ENCODE data around the gene SMTN. TPM values are rescaled to one million over a fixed set of nuclear protein-coding genes. Genes with fewer than 3 reads are reported as not detected.

Gene SMTN
- total RNA-seq, 2 experiments from 2014 or later = 2.9 TPM

DNA sequence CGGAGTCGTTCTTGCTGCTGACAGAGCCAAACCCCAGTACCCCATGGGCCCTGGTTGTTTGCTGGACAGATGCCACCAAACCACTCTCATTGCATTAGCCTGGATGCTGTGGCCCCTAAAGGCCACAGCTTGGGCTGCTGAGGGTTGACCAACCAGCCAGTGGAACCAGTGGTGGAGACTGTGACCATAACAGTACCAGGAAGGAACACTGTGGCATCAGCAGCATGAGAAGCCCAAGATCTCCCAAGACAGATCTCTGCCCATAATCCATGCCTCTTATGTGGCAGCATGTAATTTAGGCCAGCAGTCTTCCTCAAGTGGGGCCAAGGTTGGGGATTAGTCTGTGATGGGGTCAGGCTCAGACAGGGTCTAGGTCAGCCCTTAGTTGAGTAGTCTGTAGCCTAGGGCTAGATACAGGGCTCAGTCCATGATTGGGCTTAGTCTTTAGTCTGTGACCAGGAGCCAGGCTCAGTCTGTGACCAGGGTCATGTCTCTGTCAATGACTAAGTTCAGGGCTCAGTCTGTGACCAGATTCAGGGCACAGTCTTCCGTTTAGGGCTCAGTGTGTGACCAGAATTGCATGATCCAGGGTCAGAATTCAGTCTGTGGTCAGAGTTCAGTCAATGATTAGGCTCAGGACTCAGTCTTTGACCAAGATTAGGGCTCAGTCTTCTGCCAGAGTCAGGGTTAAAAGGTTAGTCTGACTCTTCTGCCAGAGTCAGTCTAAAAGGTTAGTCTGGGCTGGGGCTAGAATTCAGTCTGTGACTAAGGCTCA lies 37.1 kb downstream of the SMTN start:
- H3K4me3 Mint-ChIP-seq = no peak overlapping the region
- no peak for DNase-seq
- Histone ChIP-seq H3K36me3 (ENCODE audit: insufficient read depth, low read length) (no peaks in the 10 kb centered on the region), H3K9me3 (ENCODE audit: control insufficient read depth in 1 of 2, insufficient read depth in 1 of 2, low read length in 2 of 2) (no peaks in the 10 kb centered on the region), H3K27ac (ENCODE audit: low read depth in 1 of 2, low read length in 2 of 2) (no peak overlapping the region), H3K4me3 (ENCODE audit: low read length) (no peak overlapping the region), H3K4me1 (ENCODE audit: insufficient read depth, low read length) (no peaks in the 10 kb centered on the region), H3K27me3 (ENCODE audit: control insufficient read depth in 1 of 2, insufficient read depth in 2 of 2, low read length in 2 of 2) (no peaks in the 10 kb centered on the region)
- ChIA-PET CTCF (no interaction called here), POLR2A (no interaction called here)
- no peaks in the 10 kb centered on the region for H3K36me3 Mint-ChIP-seq (ENCODE audit: low read depth)
- ATAC-seq (ENCODE audit: poor library complexity) = no peak
- no peaks in the 10 kb centered on the region for H3K4me1 Mint-ChIP-seq (ENCODE audit: low read depth)
- TF ChIP-seq, protein P1, sequence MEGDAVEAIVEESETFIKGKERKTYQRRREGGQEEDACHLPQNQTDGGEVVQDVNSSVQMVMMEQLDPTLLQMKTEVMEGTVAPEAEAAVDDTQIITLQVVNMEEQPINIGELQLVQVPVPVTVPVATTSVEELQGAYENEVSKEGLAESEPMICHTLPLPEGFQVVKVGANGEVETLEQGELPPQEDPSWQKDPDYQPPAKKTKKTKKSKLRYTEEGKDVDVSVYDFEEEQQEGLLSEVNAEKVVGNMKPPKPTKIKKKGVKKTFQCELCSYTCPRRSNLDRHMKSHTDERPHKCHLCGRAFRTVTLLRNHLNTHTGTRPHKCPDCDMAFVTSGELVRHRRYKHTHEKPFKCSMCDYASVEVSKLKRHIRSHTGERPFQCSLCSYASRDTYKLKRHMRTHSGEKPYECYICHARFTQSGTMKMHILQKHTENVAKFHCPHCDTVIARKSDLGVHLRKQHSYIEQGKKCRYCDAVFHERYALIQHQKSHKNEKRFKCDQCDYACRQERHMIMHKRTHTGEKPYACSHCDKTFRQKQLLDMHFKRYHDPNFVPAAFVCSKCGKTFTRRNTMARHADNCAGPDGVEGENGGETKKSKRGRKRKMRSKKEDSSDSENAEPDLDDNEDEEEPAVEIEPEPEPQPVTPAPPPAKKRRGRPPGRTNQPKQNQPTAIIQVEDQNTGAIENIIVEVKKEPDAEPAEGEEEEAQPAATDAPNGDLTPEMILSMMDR (IDR thresholded peaks at IDR 0.05) = no peak
- intact Hi-C loops (cut with DNase I, micrococcal nuclease) = no loop called here
- no peaks in the 10 kb centered on the region for H3K9me3 Mint-ChIP-seq
- H3K27ac Mint-ChIP-seq = no peak overlapping the region
- no peaks in the 10 kb centered on the region for H3K27me3 Mint-ChIP-seq

DNA sequence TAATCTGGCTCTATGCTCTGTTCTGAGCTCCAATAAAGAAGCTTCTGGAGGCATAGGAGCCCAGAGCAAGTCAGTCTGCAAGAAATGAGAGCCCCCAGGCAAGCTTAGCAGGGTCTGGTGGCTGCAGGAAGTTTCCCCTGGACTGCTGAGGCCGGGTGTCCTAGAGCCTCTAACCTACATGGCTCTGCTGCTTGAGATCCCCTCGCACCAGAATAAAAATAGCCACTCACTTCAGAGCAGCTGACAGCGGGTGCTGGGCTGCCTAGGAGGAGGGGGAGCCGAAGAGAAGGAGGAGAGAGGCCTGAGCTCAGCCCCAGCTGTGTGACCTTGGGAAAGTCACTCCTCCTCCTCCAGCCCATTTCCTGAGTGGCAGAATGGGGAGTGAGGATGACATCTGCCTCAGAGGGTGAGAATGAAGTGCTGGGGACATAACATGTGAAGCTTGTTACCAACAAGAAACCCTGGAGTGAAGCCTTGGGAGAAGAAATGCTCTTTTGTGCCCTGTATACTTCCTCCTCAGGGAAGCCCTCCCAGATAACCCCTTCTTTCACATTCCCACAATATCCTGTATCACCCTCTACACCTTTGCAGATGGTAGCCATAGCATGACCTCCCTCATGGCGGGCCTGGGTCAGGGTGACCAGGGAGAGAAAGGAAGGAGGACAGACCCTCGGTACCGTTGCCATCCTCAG lies 38.1 kb downstream of the SMTN start:
- H3K27me3 ChIP-seq (ENCODE audit: control insufficient read depth in 1 of 2, insufficient read depth in 2 of 2, low read length in 2 of 2) = no peaks in the 10 kb centered on the region
- Mint-ChIP-seq H3K9me3 (no peaks in the 10 kb centered on the region), H3K4me3 (no peak overlapping the region), H3K27me3 (peaks cover 3% of the 10 kb centered on the region), H3K36me3 (ENCODE audit: low read depth) (no peaks in the 10 kb centered on the region), H3K4me1 (ENCODE audit: low read depth) (no peaks in the 10 kb centered on the region), H3K27ac (no peak overlapping the region)
- H3K36me3 ChIP-seq (ENCODE audit: insufficient read depth, low read length) = no peaks in the 10 kb centered on the region
- no peaks in the 10 kb centered on the region for H3K9me3 ChIP-seq (ENCODE audit: control insufficient read depth in 1 of 2, insufficient read depth in 1 of 2, low read length in 2 of 2)
- DNase-seq = no peak
- intact Hi-C loops (cut with DNase I, micrococcal nuclease) = no loop called here
- ChIA-PET POLR2A (no interaction called here), CTCF (no interaction called here)
- TF ChIP-seq, protein P1 (IDR thresholded peaks at IDR 0.05) = no peak
- H3K27ac ChIP-seq (ENCODE audit: low read depth in 1 of 2, low read length in 2 of 2) = no peak overlapping the region
- H3K4me3 ChIP-seq (ENCODE audit: low read length) = no peak overlapping the region
- H3K4me1 ChIP-seq (ENCODE audit: insufficient read depth, low read length) = no peaks in the 10 kb centered on the region
- ATAC-seq (ENCODE audit: poor library complexity) = no peak

DNA sequence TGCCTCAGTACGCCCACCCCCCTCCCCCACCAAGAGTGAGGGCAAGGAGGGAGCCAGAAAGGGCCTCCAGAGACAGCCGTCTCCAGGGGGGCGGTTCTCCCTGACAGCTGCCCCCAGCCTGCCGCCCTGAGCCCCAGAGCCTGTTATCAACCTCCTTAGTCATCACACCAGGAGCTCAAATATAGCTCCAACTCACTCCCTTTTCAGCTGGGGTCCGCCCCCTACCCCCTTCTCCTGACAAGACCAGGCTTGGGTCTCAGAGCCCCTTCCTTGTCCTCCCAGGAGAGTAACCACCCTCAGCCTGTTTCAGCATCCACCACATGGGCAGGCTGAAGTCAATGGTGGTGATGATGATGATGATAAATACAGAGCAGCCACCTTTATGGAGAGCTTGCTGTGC lies 39.1 kb downstream of the SMTN start:
- POLR2A ChIA-PET = no interaction called here
- ATAC-seq (ENCODE audit: poor library complexity) (no peak), DNase-seq (no peak)
- Mint-ChIP-seq H3K4me1 (ENCODE audit: low read depth) (no peaks in the 10 kb centered on the region), H3K4me3 (no peak overlapping the region), H3K36me3 (ENCODE audit: low read depth) (no peaks in the 10 kb centered on the region), H3K9me3 (no peaks in the 10 kb centered on the region), H3K27ac (no peak overlapping the region), H3K27me3 (peaks cover 3% of the 10 kb centered on the region)
- Histone ChIP-seq H3K4me1 (ENCODE audit: insufficient read depth, low read length) (no peaks in the 10 kb centered on the region), H3K36me3 (ENCODE audit: insufficient read depth, low read length) (no peaks in the 10 kb centered on the region), H3K9me3 (ENCODE audit: control insufficient read depth in 1 of 2, insufficient read depth in 1 of 2, low read length in 2 of 2) (no peaks in the 10 kb centered on the region), H3K27ac (ENCODE audit: low read depth in 1 of 2, low read length in 2 of 2) (no peak overlapping the region), H3K4me3 (ENCODE audit: low read length) (no peak overlapping the region), H3K27me3 (ENCODE audit: control insufficient read depth in 1 of 2, insufficient read depth in 2 of 2, low read length in 2 of 2) (no peaks in the 10 kb centered on the region)
- intact Hi-C loops (cut with DNase I, micrococcal nuclease) = no loop called here
- CTCF ChIA-PET = no interaction called here
- TF ChIP-seq, protein P1 (IDR thresholded peaks at IDR 0.05) = no peak
